Prostate gland (tissue), 2 donors: ENCODE results near the gene ARFGEF2. TPM values are rescaled to one million over a fixed set of nuclear protein-coding genes. Genes with fewer than 3 reads are reported as not detected.

Experiments used
- DNase-seq: peaks from one replicate; pipeline ENCODE4 v3.0.0-alpha.2; 2019; ENCODE audit warnings: low spot score
- H3K27ac ChIP-seq, 2 donors: fragments of 200-600 bp; sonication (generic); 2 replicates each; pipeline ENCODE4 v1.5.1; 2017 to 2019
- H3K27me3 ChIP-seq: fragments of 200-600 bp; sonication (generic); replicated peaks from 2 replicates; pipeline ENCODE4 v1.5.1; 2019; ENCODE audit not compliant: insufficient read depth
- H3K36me3 ChIP-seq, 2 donors: fragments of 200-600 bp; sonication (generic); 1 replicate in 1 of 2; 2 replicates in 1 of 2; pipeline versions ENCODE4 v1.5.1 to v1.8.1; 2017 to 2019
- H3K4me1 ChIP-seq: fragments of 200-600 bp; sonication (generic); replicated peaks from 2 replicates; pipeline ENCODE4 v1.5.1; 2019
- H3K4me3 ChIP-seq, 2 donors: fragments of 200-600 bp; sonication (generic); 2 replicates each; pipeline ENCODE4 v1.5.1; 2017 to 2019
- H3K9me3 ChIP-seq: fragments of 200-600 bp; sonication (generic); 2 replicates; pipeline ENCODE4 v1.5.1; 2017
- POLR2A ChIP-seq: fragments of 450-650 bp; IDR thresholded peaks from one replicate; pipeline ENCODE4 v1.6.1; 2016; ENCODE audit warnings: antibody characterized with exemption, mild to moderate bottlenecking
- POLR2AphosphoS5 ChIP-seq: sonication (generic); formaldehyde crosslinking; IDR thresholded peaks from one replicate; pipeline ENCODE4 v1.6.1; 2017; ENCODE audit warnings: antibody characterized with exemption
- WGBS: methylation state at CpG from one replicate; pipeline ENCODE4 v1.1.5; 2018; 5-methylcytosine and 5-hydroxymethylcytosine counted together
- intact Hi-C: fragments of 100-400 bp; cut with DNase I; formaldehyde crosslinking; loops from one replicate; pipeline ENCODE4 v1.14.2; 2022
- total RNA-seq, 2 donors: library from RNA; depleted of rRNA; stranded (reverse); fragments of >200 nt; gene quantifications; one replicate each; pipeline ENCODE4 v1.1.0, GENCODE V29; 2016
- TF ChIP-seq, protein P1 (sequence below), 4 experiments: fragments of 200-600 bp in 2 of 4; fragments of 450-650 bp in 2 of 4; sonication (generic) in 2 of 4; IDR thresholded peaks; 1 replicate in 3 of 4; 2 replicates in 1 of 4; pipeline ENCODE4 v1.5.1; 2016 to 2019; ENCODE audit warnings: antibody characterized with exemption in 4 of 4, mild to moderate bottlenecking in 2 of 4, moderate library complexity in 2 of 4

Gene ARFGEF2
- total RNA-seq, 2 donors from 2014 or later: 36.3 to 51.6 TPM

DNA sequence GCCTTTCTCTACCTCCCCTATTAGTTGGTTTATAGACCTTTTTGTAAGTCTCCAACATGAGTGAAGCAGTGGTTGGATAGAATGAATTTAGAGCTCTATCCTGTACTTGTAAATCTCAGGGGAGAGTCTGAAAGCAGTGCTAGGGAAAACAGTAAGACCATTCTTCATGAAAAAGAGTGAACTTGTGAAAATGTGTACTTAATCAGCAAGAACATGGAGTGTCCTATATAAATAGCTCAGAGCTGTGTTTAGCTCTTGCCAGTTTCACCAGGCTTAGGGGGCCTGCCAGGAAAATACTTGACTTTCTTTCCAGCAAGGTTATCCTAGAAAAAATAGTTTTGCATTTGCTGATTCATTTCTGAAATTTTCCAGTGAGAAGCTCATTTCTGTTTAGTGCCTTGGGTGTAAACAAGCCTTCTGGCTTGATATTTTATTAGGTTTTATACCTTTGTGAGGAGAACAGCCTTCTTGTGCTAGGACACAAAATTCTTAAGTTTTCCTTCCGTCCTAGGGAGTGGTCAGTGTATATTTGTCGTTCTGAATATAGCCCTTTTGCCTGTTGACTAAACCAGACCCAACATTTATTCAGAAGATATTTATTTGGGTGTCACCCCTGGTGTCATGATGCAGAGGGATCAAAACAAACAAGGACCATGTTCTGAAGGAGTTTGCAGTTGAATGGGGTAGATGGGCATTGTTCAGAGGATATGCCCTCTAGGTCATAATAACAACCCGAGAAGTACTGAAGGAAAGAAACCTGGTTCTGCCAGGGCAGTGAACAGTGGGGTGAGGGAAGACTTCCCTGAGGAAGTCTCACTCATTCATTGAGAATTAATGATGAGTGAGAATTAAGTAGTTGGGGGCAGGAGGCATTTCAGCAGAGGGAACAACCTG lies 7.6 kb downstream of the ARFGEF2 start:
- Histone ChIP-seq H3K36me3 (no peaks in the 10 kb centered on the region), H3K9me3 (no peaks in the 10 kb centered on the region), H3K27me3 (no peaks in the 10 kb centered on the region), H3K4me1 (peaks cover 15% of the 10 kb centered on the region), H3K4me3 (no peak overlapping the region), H3K27ac (peak overlapping the region; percentile 80 to 85)
- intact Hi-C loops: no loop called here
- TF ChIP-seq POLR2AphosphoS5 (peak; percentile 79), POLR2A (no peak)
- 12% methylated on average over 3 of the region's 3 CpGs for WGBS
- DNase-seq: peak; percentile 49

DNA sequence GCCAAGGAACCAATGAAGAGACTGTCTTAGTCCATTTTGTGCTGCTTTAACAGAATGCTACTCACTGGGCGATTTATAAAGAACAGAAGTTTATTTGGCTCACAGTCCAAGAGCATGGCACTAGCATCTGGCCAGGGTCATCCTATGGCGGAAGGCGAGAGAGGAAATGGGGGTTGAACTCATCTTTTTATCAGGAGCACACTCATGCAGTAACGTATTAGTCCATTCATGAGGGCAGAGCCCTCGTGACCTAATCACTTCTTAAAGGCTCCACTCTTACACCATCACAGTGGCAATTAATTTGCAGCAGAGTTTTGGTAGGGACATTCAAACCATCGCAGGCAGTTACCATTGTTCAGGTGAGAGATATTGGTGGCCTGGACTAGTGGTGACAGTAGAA lies 8.5 kb downstream of the ARFGEF2 start:
- Histone ChIP-seq H3K27ac (peak overlapping the region; percentile 80 to 85), H3K27me3 (no peaks in the 10 kb centered on the region), H3K4me3 (no peak overlapping the region), H3K36me3 (no peaks in the 10 kb centered on the region), H3K4me1 (peaks cover 15% of the 10 kb centered on the region), H3K9me3 (no peaks in the 10 kb centered on the region)
- intact Hi-C loops: no loop called here
- DNase-seq: no peak
- WGBS: 88% methylated on average over 6 of the region's 6 CpGs
- TF ChIP-seq, protein P1, sequence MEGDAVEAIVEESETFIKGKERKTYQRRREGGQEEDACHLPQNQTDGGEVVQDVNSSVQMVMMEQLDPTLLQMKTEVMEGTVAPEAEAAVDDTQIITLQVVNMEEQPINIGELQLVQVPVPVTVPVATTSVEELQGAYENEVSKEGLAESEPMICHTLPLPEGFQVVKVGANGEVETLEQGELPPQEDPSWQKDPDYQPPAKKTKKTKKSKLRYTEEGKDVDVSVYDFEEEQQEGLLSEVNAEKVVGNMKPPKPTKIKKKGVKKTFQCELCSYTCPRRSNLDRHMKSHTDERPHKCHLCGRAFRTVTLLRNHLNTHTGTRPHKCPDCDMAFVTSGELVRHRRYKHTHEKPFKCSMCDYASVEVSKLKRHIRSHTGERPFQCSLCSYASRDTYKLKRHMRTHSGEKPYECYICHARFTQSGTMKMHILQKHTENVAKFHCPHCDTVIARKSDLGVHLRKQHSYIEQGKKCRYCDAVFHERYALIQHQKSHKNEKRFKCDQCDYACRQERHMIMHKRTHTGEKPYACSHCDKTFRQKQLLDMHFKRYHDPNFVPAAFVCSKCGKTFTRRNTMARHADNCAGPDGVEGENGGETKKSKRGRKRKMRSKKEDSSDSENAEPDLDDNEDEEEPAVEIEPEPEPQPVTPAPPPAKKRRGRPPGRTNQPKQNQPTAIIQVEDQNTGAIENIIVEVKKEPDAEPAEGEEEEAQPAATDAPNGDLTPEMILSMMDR (IDR thresholded peaks at IDR 0.05): no peak
- TF ChIP-seq POLR2A (no peak), POLR2AphosphoS5 (no peak)

DNA sequence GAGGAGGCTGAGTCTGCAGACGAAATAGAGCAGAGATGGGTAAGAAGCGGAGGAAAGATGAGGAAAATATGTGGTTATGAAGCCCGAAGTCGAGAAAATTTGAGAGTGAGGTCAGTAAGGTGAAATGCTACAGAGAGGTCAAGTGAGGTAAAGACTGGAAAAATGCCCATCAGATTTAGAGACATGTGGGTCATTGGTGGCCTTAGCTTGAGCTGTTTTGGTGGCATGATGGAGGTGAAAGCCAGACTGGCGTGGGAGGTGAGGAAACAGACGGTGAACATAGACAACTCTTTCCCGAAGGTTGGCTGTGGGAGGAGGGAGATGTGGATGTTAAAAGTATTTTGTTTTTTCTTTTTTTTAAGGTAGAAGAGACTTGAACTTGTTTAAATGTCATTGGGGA lies 9.4 kb downstream of the ARFGEF2 start:
- Histone ChIP-seq H3K27ac (peak overlapping the region in 1 of 2 donors; percentile 85), H3K9me3 (no peaks in the 10 kb centered on the region), H3K36me3 (no peaks in the 10 kb centered on the region), H3K27me3 (no peaks in the 10 kb centered on the region), H3K4me3 (no peak overlapping the region), H3K4me1 (peaks cover 15% of the 10 kb centered on the region)
- intact Hi-C loops: no loop called here
- no peak for DNase-seq
- WGBS: 89% methylated on average over 7 of the region's 7 CpGs
- TF ChIP-seq POLR2A: no peak
- TF ChIP-seq, protein P1 (IDR thresholded peaks at IDR 0.05): no peak
- TF ChIP-seq POLR2AphosphoS5: no peak

DNA sequence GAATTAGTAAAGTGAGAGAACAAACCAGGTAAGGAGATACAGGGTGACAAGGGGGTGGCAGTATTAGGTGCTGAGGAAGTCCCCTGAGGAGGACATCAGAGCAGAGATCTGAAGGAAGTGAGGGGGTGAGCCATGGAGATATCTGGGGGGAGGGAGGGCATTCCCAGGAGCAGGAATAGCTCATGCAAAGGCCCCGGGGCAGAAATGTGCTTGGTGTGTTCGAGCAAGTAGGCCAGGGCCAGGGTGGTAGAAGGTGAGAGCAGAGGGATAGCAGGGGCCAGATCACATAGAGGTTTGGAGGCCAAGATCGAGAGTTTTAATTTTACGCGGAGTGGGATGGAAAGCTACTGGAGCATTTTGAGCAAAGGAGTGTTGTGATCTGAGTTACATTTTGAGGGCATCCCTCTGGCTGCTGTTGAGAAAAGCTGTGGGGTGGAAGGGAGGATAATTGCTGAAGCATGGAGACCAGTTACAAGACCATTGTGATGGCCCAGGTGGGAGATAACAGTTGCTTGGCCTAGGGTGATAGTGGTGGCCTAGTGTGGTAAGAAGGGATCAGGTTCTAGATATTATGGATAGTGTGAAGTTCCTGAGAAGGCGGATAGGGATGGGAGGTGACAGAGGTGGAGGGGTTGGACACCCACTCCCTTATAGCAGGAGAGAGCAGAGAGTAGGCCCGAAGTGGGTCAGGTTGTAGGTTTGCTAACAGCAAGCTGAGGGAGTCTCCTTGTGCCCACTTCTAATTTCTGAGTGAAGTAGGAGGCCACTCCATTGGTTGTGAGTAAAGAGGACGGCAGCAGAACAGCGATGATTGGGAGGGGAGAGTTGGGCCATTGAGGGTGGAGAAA lies 10.2 kb downstream of the ARFGEF2 start:
- no peaks in the 10 kb centered on the region for H3K9me3 ChIP-seq
- peaks cover 15% of the 10 kb centered on the region for H3K4me1 ChIP-seq
- intact Hi-C loops: no loop called here
- H3K27ac ChIP-seq: no peak overlapping the region
- H3K4me3 ChIP-seq: no peak overlapping the region
- no peak for DNase-seq
- no peak for TF ChIP-seq POLR2AphosphoS5
- TF ChIP-seq, protein P1 (IDR thresholded peaks at IDR 0.05): no peak
- TF ChIP-seq POLR2A: no peak
- WGBS: 91% methylated on average over 9 of the region's 9 CpGs
- no peaks in the 10 kb centered on the region for H3K36me3 ChIP-seq
- no peaks in the 10 kb centered on the region for H3K27me3 ChIP-seq

DNA sequence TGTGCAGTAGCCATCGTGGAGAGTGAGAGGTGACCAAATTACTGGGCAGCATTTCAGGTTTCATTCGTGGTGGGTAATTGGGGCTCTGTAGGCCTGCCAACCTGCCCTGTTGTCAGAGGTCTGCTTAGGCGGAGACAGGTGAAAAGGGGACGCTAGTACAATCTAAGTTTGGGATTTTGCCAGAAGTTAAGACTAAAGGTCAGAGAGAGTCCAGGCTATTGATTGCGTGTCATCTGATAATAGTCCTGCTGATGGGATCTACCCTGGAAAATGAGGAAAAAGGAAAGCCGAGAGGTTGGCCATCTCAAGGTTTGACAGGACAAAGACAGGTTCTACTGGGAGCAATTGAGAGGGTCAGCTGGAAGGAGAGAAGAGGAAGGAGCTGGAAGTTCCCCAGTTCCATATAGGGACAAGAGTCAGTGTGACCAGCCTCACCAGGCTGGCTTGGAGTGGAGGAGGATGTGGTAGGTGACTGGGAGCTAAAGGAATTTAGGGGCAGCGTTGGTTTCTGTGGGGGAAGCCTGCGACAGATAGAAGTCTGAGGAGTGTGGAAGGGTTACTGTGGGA lies 10.9 kb downstream of the ARFGEF2 start:
- Histone ChIP-seq H3K9me3 (no peaks in the 10 kb centered on the region), H3K4me3 (no peak overlapping the region), H3K4me1 (peaks cover 21% of the 10 kb centered on the region), H3K27ac (no peak overlapping the region), H3K36me3 (no peaks in the 10 kb centered on the region), H3K27me3 (no peaks in the 10 kb centered on the region)
- DNase-seq: no peak
- intact Hi-C loops: no loop called here
- 87% methylated on average over 8 of the region's 8 CpGs for WGBS
- TF ChIP-seq POLR2AphosphoS5 (no peak), POLR2A (no peak)
- TF ChIP-seq, protein P1 (IDR thresholded peaks at IDR 0.05): no peak
